Activated CD8-positive, alpha-beta T cell treated with anti-CD3 and anti-CD28 coated beads for 36 hours (primary cell): Measurements from ENCODE around the gene RGS16. TPM values are rescaled to one million over a fixed set of nuclear protein-coding genes. Genes with fewer than 3 reads are reported as not detected.
A peak's percentile ranks its signal among the peaks of the same experiment; 100 is the strongest.

ENCODE experiments used
- ATAC-seq: fragments of 200-7000 bp; cut with Tn5 transposase; one replicate; pipeline ENCODE4 v1.10.0; 2021; ENCODE audit warnings: mild to moderate bottlenecking, moderate library complexity
- CTCF ChIA-PET: fragments of 350-600 bp; sonication (Branson Sonifier 250); formaldehyde crosslinking; loops from one replicate; lab custom pipeline; 2021; ENCODE audit warnings: antibody characterized with exemption; lab: Charles Lee
- POLR2A ChIA-PET: fragments of 350-600 bp; sonication (Branson Sonifier 250); formaldehyde crosslinking; loops from one replicate; lab custom pipeline; 2021; ENCODE audit warnings: antibody characterized with exemption; lab: Charles Lee
- DNase-seq: peaks from one replicate; pipeline ENCODE4 v3.0.0-alpha.2; 2020
- H3K27ac Mint-ChIP-seq: one replicate; pipeline ENCODE4 v1.8.0; 2021; ENCODE audit warnings: mild to moderate bottlenecking, mixed read lengths
- H3K27me3 Mint-ChIP-seq: one replicate; pipeline ENCODE4 v1.8.0; 2021; ENCODE audit warnings: mixed read lengths
- H3K36me3 Mint-ChIP-seq: one replicate; pipeline ENCODE4 v1.8.0; 2021; ENCODE audit warnings: low read depth, mixed read lengths
- H3K4me1 Mint-ChIP-seq: one replicate; pipeline ENCODE4 v1.8.0; 2021; ENCODE audit warnings: low read depth, mixed read lengths
- H3K4me3 Mint-ChIP-seq: one replicate; pipeline ENCODE4 v1.8.0; 2021; ENCODE audit warnings: mild to moderate bottlenecking, moderate library complexity, mixed read lengths
- H3K9me3 Mint-ChIP-seq: one replicate; pipeline ENCODE4 v1.8.0; 2021; ENCODE audit warnings: mixed read lengths
- intact Hi-C: fragments of 100-400 bp; cut with micrococcal nuclease; formaldehyde crosslinking; loops from one replicate; pipeline ENCODE4 v1.10.0; 2022
- total RNA-seq, 2 experiments: library from RNA; stranded (reverse); gene quantifications; one replicate each; pipeline ENCODE4 v1.2.3, GENCODE V29; 2021
- TF ChIP-seq, protein P1 (sequence below): fragments of 200-600 bp; IDR thresholded peaks from one replicate; pipeline ENCODE4 v1.8.0; 2022; ENCODE audit warnings: antibody characterized with exemption, mild to moderate bottlenecking

Gene RGS16
- total RNA-seq, 2 experiments from 2014 or later = 33.8 to 35.6 TPM

DNA sequence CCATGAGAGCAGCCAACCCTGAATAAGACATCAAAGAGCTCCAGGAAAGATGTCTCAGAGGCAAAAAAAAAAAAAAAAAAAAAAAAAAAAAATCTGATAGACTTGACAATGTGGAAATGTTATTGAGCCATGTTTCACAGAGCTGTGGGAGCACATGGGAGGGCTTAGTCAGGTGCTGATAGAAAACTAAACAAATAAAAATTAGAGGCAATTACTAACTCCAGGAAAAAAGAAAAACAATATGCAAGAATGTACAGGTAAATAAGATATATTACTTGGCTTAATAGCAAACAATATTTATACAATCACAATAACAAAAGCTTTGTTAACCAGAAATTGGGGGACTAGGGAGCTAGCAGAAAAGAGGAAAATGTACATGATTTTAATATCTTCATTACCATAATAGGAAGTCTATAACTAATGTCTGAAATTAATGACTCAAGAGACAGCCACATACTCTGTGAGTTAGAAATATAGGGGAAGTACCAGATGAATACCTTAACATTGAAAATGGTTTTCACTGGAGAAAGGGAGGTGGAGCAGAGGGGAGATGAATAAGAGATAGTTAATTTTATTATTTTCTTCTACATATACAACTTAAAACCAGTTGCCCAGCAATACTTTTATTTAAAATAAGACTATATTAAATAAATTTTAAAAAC, 16.9 kb upstream of the RGS16 start:
- peaks cover 6% of the 10 kb centered on the region for H3K9me3 Mint-ChIP-seq
- H3K4me3 Mint-ChIP-seq = no peak overlapping the region
- peaks cover 7% of the 10 kb centered on the region for H3K36me3 Mint-ChIP-seq
- TF ChIP-seq, protein P1, sequence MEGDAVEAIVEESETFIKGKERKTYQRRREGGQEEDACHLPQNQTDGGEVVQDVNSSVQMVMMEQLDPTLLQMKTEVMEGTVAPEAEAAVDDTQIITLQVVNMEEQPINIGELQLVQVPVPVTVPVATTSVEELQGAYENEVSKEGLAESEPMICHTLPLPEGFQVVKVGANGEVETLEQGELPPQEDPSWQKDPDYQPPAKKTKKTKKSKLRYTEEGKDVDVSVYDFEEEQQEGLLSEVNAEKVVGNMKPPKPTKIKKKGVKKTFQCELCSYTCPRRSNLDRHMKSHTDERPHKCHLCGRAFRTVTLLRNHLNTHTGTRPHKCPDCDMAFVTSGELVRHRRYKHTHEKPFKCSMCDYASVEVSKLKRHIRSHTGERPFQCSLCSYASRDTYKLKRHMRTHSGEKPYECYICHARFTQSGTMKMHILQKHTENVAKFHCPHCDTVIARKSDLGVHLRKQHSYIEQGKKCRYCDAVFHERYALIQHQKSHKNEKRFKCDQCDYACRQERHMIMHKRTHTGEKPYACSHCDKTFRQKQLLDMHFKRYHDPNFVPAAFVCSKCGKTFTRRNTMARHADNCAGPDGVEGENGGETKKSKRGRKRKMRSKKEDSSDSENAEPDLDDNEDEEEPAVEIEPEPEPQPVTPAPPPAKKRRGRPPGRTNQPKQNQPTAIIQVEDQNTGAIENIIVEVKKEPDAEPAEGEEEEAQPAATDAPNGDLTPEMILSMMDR = no peak
- H3K4me1 Mint-ChIP-seq = peaks cover 88% of the 10 kb centered on the region
- intact Hi-C loops = no loop called here
- H3K27ac Mint-ChIP-seq = peak overlapping the region; percentile 52
- peak; percentile 55 for ATAC-seq
- CTCF ChIA-PET = interaction anchor here (0.8 to 2.2 kb wide), 7 partner anchors 8 to 161 kb away, joined by 3 to 10 read pairs (median 7); no protein-coding TSS in a partner anchor
- no peak for DNase-seq
- peaks cover 10% of the 10 kb centered on the region for H3K27me3 Mint-ChIP-seq
- POLR2A ChIA-PET = interaction anchor here (0.7 to 1.5 kb wide), 3 partner anchors 9 to 20 kb away, joined by 3 to 6 read pairs (median 3); partner anchors contain the start of gene RGS16

DNA sequence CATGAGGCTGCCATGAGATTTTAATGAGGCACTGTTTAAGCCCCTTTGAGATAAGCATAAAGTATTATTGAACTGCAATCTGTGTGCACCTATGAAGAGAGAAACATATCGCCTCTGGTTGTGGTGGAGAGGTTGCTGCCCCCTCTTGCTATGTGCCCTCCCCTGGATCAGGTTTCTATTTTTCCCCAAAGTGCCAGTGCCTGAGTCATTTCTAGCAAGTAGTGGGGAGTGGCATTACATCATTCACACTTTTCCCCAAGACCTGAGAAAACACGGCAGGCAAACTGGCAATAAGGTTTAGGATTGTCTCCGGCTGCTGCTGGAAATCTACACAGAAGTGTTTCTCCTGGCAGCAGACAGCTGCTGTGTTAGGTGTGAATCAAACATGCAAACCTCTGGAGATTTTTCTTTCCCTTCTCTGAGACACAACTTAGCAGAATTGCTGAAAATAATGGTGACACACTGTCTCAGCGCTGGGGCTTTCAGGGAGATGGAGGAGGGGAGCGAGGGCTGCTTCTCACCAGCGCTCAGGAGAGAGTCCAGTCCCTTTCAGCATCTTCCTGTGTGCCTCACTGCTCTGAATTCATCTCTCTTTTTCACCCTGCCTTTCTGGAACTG, 13.7 kb upstream of the RGS16 start:
- Mint-ChIP-seq H3K27ac (peak overlapping the region; percentile 89), H3K27me3 (peaks cover 24% of the 10 kb centered on the region), H3K4me3 (peak overlapping the region; percentile 2), H3K36me3 (peaks cover 7% of the 10 kb centered on the region), H3K9me3 (peaks cover 6% of the 10 kb centered on the region), H3K4me1 (peaks cover 77% of the 10 kb centered on the region)
- ChIA-PET POLR2A (interaction anchor here (1.0 to 4.1 kb wide), 3 partner anchors 11 to 19 kb away, joined by 3 to 25 read pairs (median 3); no protein-coding TSS in a partner anchor), CTCF (interaction anchor here (1.5 to 7.5 kb wide), 3 partner anchors 11 to 17 kb away, joined by 5 to 53 read pairs (median 13); no protein-coding TSS in a partner anchor)
- intact Hi-C loops = loop anchor here (5.0 kb wide), 1 partner anchor 94 kb away; no protein-coding TSS in a partner anchor
- TF ChIP-seq, protein P1 = no peak
- peak; percentile 7 for ATAC-seq
- peak; percentile 56 for DNase-seq

DNA sequence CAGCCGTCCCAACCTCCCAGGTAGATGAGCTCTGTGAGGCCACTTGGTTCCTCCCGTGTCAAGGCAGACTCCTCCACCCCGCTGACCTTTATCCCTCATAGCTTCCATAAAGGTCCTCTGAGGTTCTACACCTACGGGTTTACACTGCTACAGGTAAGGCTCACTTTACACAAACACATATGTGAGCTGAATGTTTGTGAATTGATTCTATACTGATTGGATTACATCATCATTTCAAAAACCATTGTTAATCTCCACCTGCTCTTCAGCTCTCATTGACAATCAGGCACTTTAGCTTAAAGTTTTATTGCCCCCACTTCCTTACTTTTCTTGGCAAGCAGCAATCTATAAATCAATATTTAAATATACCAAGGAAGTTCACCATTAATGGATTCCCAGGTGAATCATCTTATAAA, 12.8 kb upstream of the RGS16 start:
- Mint-ChIP-seq H3K27ac (peak overlapping the region; percentile 89), H3K4me3 (no peak overlapping the region), H3K36me3 (peaks cover 7% of the 10 kb centered on the region), H3K4me1 (peaks cover 72% of the 10 kb centered on the region), H3K9me3 (peaks cover 6% of the 10 kb centered on the region), H3K27me3 (peaks cover 32% of the 10 kb centered on the region)
- TF ChIP-seq, protein P1 = no peak
- intact Hi-C loops = loop anchor here (5.0 kb wide), 1 partner anchor 95 kb away; no protein-coding TSS in a partner anchor
- no peak for DNase-seq
- ATAC-seq = no peak
- POLR2A ChIA-PET = interaction anchor here (0.7 to 4.2 kb wide), 7 partner anchors 10 to 223 kb away, joined by 3 to 68 read pairs (median 4); partner anchors contain the start of gene RGS16
- CTCF ChIA-PET = interaction anchor here (0.7 to 7.5 kb wide), 7 partner anchors 8 to 168 kb away, joined by 3 to 53 read pairs (median 13); partner anchors contain the start of gene RGS16

DNA sequence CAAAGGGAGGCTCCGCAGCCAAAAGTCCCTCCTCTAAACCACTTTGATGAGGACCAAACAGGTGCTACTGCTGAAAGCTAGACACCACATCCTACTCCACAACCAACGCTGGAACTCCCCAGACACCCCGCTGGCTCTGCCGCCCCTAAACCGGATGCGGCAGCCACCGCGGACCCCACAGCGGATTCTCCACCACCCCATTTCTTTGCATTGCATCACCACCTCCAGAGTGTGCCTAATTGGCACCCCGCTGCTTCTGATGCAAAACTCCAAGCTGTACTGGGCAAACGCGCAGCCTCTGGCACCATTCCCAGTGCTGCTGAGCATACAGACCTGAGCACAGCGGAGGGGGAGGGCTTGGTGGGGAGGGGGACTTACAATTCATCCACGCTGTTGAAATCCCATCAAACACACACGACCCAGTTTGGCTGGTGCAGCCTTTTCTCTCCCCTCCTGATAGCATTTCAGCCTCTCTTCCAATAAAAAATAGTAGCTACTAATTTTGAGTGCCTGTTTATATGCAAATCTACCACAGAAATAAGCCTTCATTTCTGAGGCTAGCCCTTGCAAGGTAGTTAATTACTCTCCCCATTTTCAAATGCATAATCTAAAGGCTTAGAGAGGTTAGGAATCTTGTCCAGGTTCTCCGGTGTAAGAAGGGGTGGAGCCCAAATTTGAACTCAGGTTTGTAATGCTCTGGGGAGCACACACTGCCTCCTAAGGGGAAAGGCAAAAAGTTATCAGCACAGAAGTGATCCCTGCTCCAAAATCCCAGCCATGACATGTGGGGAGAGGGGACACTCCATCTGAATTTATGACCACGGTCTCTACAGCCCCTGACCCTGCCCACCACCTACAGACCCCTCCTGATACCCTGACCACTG, 12.2 kb upstream of the RGS16 start:
- peak; percentile 81 for ATAC-seq
- TF ChIP-seq, protein P1 = no peak
- POLR2A ChIA-PET = interaction anchor here (0.7 to 4.2 kb wide), 11 partner anchors 10 to 224 kb away, joined by 3 to 68 read pairs (median 3); partner anchors contain the start of genes DHX9 and RGS16
- CTCF ChIA-PET = interaction anchor here (0.6 to 7.5 kb wide), 8 partner anchors 9 to 168 kb away, joined by 3 to 53 read pairs (median 12); partner anchors contain the start of gene RGS16
- intact Hi-C loops = loop anchor here (1.0 to 5.0 kb wide), 2 partner anchors 13 to 96 kb away; no protein-coding TSS in a partner anchor
- Mint-ChIP-seq H3K4me1 (peaks cover 68% of the 10 kb centered on the region), H3K27ac (peak overlapping the region; percentile 89), H3K4me3 (peak overlapping the region; percentile 77), H3K9me3 (peaks cover 6% of the 10 kb centered on the region), H3K27me3 (peaks cover 35% of the 10 kb centered on the region), H3K36me3 (peaks cover 7% of the 10 kb centered on the region)
- peak; percentile 94 for DNase-seq
